KOPT-K1 (cell line): ENCODE measurements around the gene KCNT2.
A peak's percentile ranks its signal among the peaks of the same experiment; 100 is the strongest.
"Not testable (repeated sequence)": the region's sequence is repeated elsewhere in the genome, so short reads cannot be mapped to it uniquely, and the experiment has no call there.

Experiments used
- H3K27ac ChIP-seq: fragments of 200-600 bp; sonication (generic); 2 replicates; pipeline ENCODE4 v1.5.1; 2016; ENCODE audit warnings: antibody characterized with exemption, mild to moderate bottlenecking, low read depth, low read length; ENCODE audit not compliant: poor library complexity, severe bottlenecking
- H3K36me3 ChIP-seq: fragments of 200-600 bp; sonication (generic); 2 replicates; pipeline ENCODE4 v1.5.1; 2017; ENCODE audit warnings: antibody characterized with exemption, mild to moderate bottlenecking, low read length, moderate library complexity; ENCODE audit not compliant: insufficient read depth
- H3K9me3 ChIP-seq: fragments of 200-600 bp; sonication (generic); 2 replicates; pipeline ENCODE4 v1.5.1; 2017; ENCODE audit warnings: antibody characterized with exemption, low read length, mild to moderate bottlenecking; ENCODE audit not compliant: insufficient read depth, poor library complexity, severe bottlenecking

KCNT2 gene

GRCh38 chr1:196608390-196609369, at the start of gene KCNT2:
Gene KCNT2 (minus strand): TSS chr1:196608440. CDS start chr1:196608309, 131 bp downstream.
- Histone ChIP-seq H3K27ac (no peak within 1 kb of the TSS), H3K36me3 (no peaks in the 10 kb centered on the region), H3K9me3 (no peaks in the 10 kb centered on the region)

- H3K27ac ChIP-seq = no peak overlapping the region
- no peaks in the 10 kb centered on the region for H3K9me3 ChIP-seq
- H3K36me3 ChIP-seq = no peaks in the 10 kb centered on the region
These were observed 47.3 kb upstream of the KCNT2 start for GRCh38 chr1:196655494-196655893.

- Histone ChIP-seq H3K9me3 (no peaks in the 10 kb centered on the region), H3K27ac (no peak overlapping the region), H3K36me3 (no peaks in the 10 kb centered on the region)
These were observed 46.8 kb upstream of the KCNT2 start for GRCh38 chr1:196655071-196655470.

- Histone ChIP-seq H3K36me3 (no peaks in the 10 kb centered on the region), H3K27ac (no peak overlapping the region), H3K9me3 (no peaks in the 10 kb centered on the region)
These were observed 46.0 kb upstream of the KCNT2 start for GRCh38 chr1:196654271-196654670.

- H3K9me3 ChIP-seq = no peaks in the 10 kb centered on the region
- H3K36me3 ChIP-seq = no peaks in the 10 kb centered on the region
- peak within 1 kb of the TSS; percentile 71 for H3K27ac ChIP-seq
These were observed 43.5 kb upstream of the KCNT2 start, which contains the start of gene CFH for GRCh38 chr1:196651637-196652215. Gene CFH (plus strand): TSS chr1:196652043. CDS start chr1:196652118, 75 bp downstream.

- peak overlapping the region; percentile 71 for H3K27ac ChIP-seq
- no peaks in the 10 kb centered on the region for H3K9me3 ChIP-seq
These were observed 42.8 kb upstream of the KCNT2 start for GRCh38 chr1:196651079-196651478.

GRCh38 chr1:196650403-196650802, 42.2 kb upstream of the KCNT2 start:
- Histone ChIP-seq H3K36me3 (no peaks in the 10 kb centered on the region), H3K27ac (no peak overlapping the region), H3K9me3 (no peaks in the 10 kb centered on the region)

More at GRCh38 chr1:196651079-196651478, 42.8 kb upstream of the KCNT2 start:
- H3K36me3 ChIP-seq = no peaks in the 10 kb centered on the region

GRCh38 chr1:196649990-196650389, 41.8 kb upstream of the KCNT2 start:
- Histone ChIP-seq H3K36me3 (no peaks in the 10 kb centered on the region), H3K27ac (no peak overlapping the region), H3K9me3 (no peaks in the 10 kb centered on the region)

- Histone ChIP-seq H3K27ac (no peak overlapping the region), H3K36me3 (no peaks in the 10 kb centered on the region), H3K9me3 (no peaks in the 10 kb centered on the region)
These were observed 32.7 kb upstream of the KCNT2 start for GRCh38 chr1:196640976-196641375.

- not testable (repeated sequence) for H3K27ac ChIP-seq, H3K9me3 ChIP-seq, H3K36me3 ChIP-seq
These were observed 31.1 kb upstream of the KCNT2 start for GRCh38 chr1:196639291-196639690.

GRCh38 chr1:196638466-196638865, 30.2 kb upstream of the KCNT2 start:
- H3K36me3 ChIP-seq = no peaks in the 10 kb centered on the region
- H3K9me3 ChIP-seq = no peaks in the 10 kb centered on the region
- no peak overlapping the region for H3K27ac ChIP-seq

- Histone ChIP-seq H3K36me3 (no peaks in the 10 kb centered on the region), H3K9me3 (no peaks in the 10 kb centered on the region), H3K27ac (no peak overlapping the region)
These were observed 29.4 kb upstream of the KCNT2 start for GRCh38 chr1:196637606-196638005.

- Histone ChIP-seq H3K36me3 (no peaks in the 10 kb centered on the region), H3K27ac (no peak overlapping the region), H3K9me3 (peaks cover 9% of the 10 kb centered on the region)
These were observed 20.6 kb upstream of the KCNT2 start for GRCh38 chr1:196628838-196629237.

- no peaks in the 10 kb centered on the region for H3K36me3 ChIP-seq
- no peak overlapping the region for H3K27ac ChIP-seq
- H3K9me3 ChIP-seq = no peaks in the 10 kb centered on the region
These were observed 14.8 kb upstream of the KCNT2 start for GRCh38 chr1:196623079-196623478.

- Histone ChIP-seq H3K9me3 (no peaks in the 10 kb centered on the region), H3K27ac (no peak overlapping the region), H3K36me3 (no peaks in the 10 kb centered on the region)
These were observed 11.5 kb upstream of the KCNT2 start for GRCh38 chr1:196619721-196620120.
